Right lobe of liver (tissue), 6 donors: ENCODE results near the gene SUMO2. TPM values are rescaled to one million over a fixed set of nuclear protein-coding genes. Genes with fewer than 3 reads are reported as not detected.
A peak's percentile ranks its signal among the peaks of the same experiment; 100 is the strongest.
"Not testable (repeated sequence)": the region's sequence is repeated elsewhere in the genome, so short reads cannot be mapped to it uniquely, and the experiment has no call there.

ENCODE experiments used
- ATAC-seq, 4 donors: fragments of 200-7000 bp; cut with Tn5 transposase; one replicate each; pipeline ENCODE4 v1.9.1; 2020; ENCODE audit warnings: mild to moderate bottlenecking in 4 of 4, moderate library complexity in 4 of 4
- DNase-seq, 3 donors: peaks; one replicate each; pipeline ENCODE4 v3.0.0-alpha.2; 2020
- H3K27ac ChIP-seq, 3 donors: fragments of 200-600 bp; one replicate each; pipeline ENCODE4 v1.8.0; 2022
- H3K27me3 ChIP-seq, 2 donors: fragments of 200-600 bp; one replicate each; pipeline ENCODE4 v1.8.0; 2022
- H3K36me3 ChIP-seq, 4 donors: fragments of 200-600 bp; sonication (generic) in 1 of 4; one replicate each; pipeline versions ENCODE4 v1.5.1 to v1.8.0; 2017 to 2022; ENCODE audit warnings: control low read depth in 1 of 4
- H3K4me1 ChIP-seq, 4 donors: fragments of 200-600 bp; sonication (generic) in 1 of 4; one replicate each; pipeline versions ENCODE4 v1.5.1 to v1.8.0; 2017 to 2022; ENCODE audit warnings: control low read depth in 1 of 4
- H3K4me3 ChIP-seq, 3 donors: fragments of 200-600 bp; one replicate each; pipeline ENCODE4 v1.8.0; 2022
- H3K9me3 ChIP-seq, 4 donors: fragments of 200-600 bp; sonication (generic) in 1 of 4; one replicate each; pipeline versions ENCODE4 v1.5.1 to v1.8.0; 2017 to 2022; ENCODE audit warnings: control low read depth in 1 of 4
- CTCF ChIP-seq, 4 donors: fragments of 200-600 bp in 3 of 4; fragments of 450-650 bp in 1 of 4; IDR thresholded peaks; one replicate each; pipeline versions ENCODE4 v1.5.1 to v1.8.0; 2016 to 2022; ENCODE audit warnings: antibody characterized with exemption in 4 of 4, mild to moderate bottlenecking in 2 of 4
- POLR2A ChIP-seq: fragments of 450-650 bp; IDR thresholded peaks from one replicate; pipeline ENCODE4 v1.6.1; 2017; ENCODE audit warnings: antibody characterized with exemption, mild to moderate bottlenecking
- WGBS: methylation state at CpG from one replicate; pipeline ENCODE4 v1.1.6; 2018; ENCODE audit warnings: low coverage, low lambda C conversion rate; ENCODE audit not compliant: insufficient coverage; ENCODE audit errors: missing lambda C conversion rate; 5-methylcytosine and 5-hydroxymethylcytosine counted together
- intact Hi-C, 2 donors: fragments of 100-400 bp; cut with DNase I; formaldehyde crosslinking; loops; one replicate each; pipeline versions ENCODE4 v1.11.2 to v1.14.1; 2022
- total RNA-seq, 6 experiments: library from RNA; depleted of rRNA in 2 of 6; stranded (reverse); fragments of >200 nt in 2 of 6; fragmentation: NEBNext Ultra II Directional in 3 of 6; extraction: Animal tissue kit (Norgen Biotek cat#: 25700) in 3 of 6; gene quantifications; one replicate each; pipeline versions ENCODE4 v1.1.0 to v1.2.4, GENCODE V29; 2016 to 2023
- donor health status: DM: no; HTN: yes; CAD: no.
- donor health status: DM: no; HTN: no; CAD: no.
- donor health status: DM: no; HTN: no; CAD: no.
- donor health status: DM: no; HTN: yes; CAD: no.
- donor health status: DM: no; HTN: yes; CAD: no.

SUMO2 gene
- total RNA-seq, 6 experiments from 2014 or later = 23.6 to 120 (median 108) TPM

DNA sequence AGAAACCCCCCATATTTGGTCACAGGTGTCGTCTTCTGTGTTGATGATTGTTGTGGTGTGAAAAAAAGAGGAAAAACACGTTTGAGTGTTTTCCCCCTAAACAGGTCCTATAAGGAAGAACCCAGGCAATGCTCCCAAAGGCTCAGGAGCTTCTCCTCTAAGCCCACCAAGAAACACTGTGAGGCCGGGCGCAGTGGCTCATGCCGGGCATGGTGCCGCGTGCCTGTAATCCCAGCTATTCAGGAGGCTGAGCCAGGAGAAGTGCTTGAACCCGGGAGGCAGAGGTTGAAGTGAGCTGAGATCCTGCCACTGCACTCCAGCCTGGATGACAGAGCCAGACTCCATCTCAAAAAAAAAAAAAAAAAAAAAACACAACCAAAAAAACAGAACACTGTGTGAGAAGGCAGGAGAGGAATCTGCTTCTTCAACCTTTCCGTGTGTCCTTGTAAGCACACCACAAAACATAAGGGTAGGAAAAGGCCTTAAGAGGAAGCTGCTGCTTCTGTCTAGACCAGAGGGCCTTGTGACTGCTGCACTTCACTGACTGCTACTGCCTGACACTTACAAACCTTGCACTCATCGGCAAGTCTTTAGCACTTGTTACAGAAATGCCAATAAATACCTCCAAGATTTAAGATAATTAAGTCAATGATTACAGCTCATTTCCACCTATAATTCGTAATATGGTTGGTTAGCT lies 37.8 kb downstream of the SUMO2 start:
- Histone ChIP-seq H3K4me1 (no peaks in the 10 kb centered on the region), H3K36me3 (peaks cover 0 to 19% (median 6%) of the 10 kb centered on the region in 4 donors), H3K9me3 (no peaks in the 10 kb centered on the region), H3K4me3 (no peak overlapping the region), H3K27ac (no peak overlapping the region), H3K27me3 (no peaks in the 10 kb centered on the region)
- intact Hi-C loops = no loop called here
- peak in 3 of 4 donors; percentile 52 to 68 (median 53) for ATAC-seq
- no peak for TF ChIP-seq CTCF (IDR thresholded peaks at IDR 0.05)
- no peak for TF ChIP-seq POLR2A
- peak in 1 of 3 donors; percentile 13 for DNase-seq
- WGBS = 86% methylated on average over 8 of the region's 11 CpGs

- intact Hi-C loops = no loop called here
- Histone ChIP-seq H3K4me3 (no peak overlapping the region), H3K4me1 (no peaks in the 10 kb centered on the region), H3K36me3 (peaks cover 0 to 17% (median 5%) of the 10 kb centered on the region in 4 donors), H3K27ac (no peak overlapping the region), H3K27me3 (no peaks in the 10 kb centered on the region), H3K9me3 (no peaks in the 10 kb centered on the region)
- ATAC-seq (no peak), DNase-seq (peak in 1 of 3 donors; percentile 3)
- 91% methylated on average over 11 of the region's 13 CpGs for WGBS
- TF ChIP-seq POLR2A = no peak
- TF ChIP-seq CTCF (IDR thresholded peaks at IDR 0.05) = no peak
Measured at GRCh38 chr17:75142236-75142971, 40.4 kb downstream of the SUMO2 start.

DNA sequence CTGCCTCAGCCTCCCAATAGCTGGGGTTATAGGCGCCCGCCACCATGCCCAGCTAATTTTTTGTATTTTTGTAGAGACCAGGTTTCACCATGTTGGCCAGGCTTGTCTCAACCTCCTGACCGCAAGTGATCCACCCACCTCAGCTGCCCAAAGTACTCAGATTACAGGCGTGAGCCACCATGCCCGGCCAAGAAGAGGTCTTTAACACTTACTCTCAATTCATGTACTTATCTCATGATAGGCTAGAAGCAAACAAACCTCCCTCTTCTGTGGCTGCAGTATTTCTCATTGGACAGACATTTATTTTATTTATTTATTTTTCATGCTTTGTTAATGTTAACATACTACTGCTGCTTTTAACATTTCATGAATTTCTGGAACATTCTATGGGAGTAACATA lies 44.2 kb downstream of the SUMO2 start:
- no peaks in the 10 kb centered on the region for H3K4me1 ChIP-seq
- no peak for ATAC-seq
- WGBS = 97% methylated on average over 4 of the region's 5 CpGs
- no peak for TF ChIP-seq CTCF (IDR thresholded peaks at IDR 0.05)
- TF ChIP-seq POLR2A = no peak
- H3K27ac ChIP-seq = no peak overlapping the region
- no peak overlapping the region for H3K4me3 ChIP-seq
- no peaks in the 10 kb centered on the region for H3K9me3 ChIP-seq
- no peaks in the 10 kb centered on the region for H3K36me3 ChIP-seq
- no peak for DNase-seq
- no peaks in the 10 kb centered on the region for H3K27me3 ChIP-seq
- intact Hi-C loops = no loop called here

DNA sequence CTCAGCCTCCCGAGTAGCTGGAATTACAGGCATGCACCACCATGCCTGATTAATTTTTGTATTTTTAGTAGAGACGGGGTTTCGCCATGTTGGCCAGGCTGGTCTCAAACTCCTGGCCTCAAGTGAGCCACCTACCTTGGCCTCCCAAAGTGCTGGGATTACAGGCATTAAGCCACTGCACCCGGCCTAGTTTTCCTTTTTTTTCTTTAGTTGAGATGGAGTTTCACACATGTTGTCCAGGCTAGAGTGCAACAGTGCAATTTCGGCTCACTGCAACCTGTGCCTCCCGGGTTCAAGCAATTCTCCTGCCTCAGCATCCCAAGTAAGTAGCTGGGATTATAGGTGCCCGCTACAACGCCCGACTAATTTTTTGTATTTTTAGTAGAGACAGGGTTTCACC lies 45.0 kb downstream of the SUMO2 start:
- H3K9me3 ChIP-seq, H3K4me1 ChIP-seq, ATAC-seq, H3K27me3 ChIP-seq, H3K4me3 ChIP-seq, H3K36me3 ChIP-seq, H3K27ac ChIP-seq, intact Hi-C loops: not testable (repeated sequence)
- 100% methylated on average over 3 of the region's 9 CpGs for WGBS
- peak in 1 of 3 donors; percentile 7 for DNase-seq

GRCh38 chr17:75135946-75136345 lies 46.8 kb downstream of the SUMO2 start:
- Histone ChIP-seq H3K9me3 (no peaks in the 10 kb centered on the region), H3K27ac (no peak overlapping the region), H3K36me3 (no peaks in the 10 kb centered on the region), H3K27me3 (no peaks in the 10 kb centered on the region), H3K4me3 (no peak overlapping the region), H3K4me1 (no peaks in the 10 kb centered on the region)
- WGBS = 93% methylated on average over 8 of the region's 8 CpGs
- TF ChIP-seq POLR2A (no peak), CTCF (IDR thresholded peaks at IDR 0.05) (no peak)
- no peak for ATAC-seq
- intact Hi-C loops = no loop called here
- no peak for DNase-seq
